Mesothelial cell of epicardium (in vitro differentiated cells): Measurements from ENCODE around the gene ILF2. TPM values are rescaled to one million over a fixed set of nuclear protein-coding genes. Genes with fewer than 3 reads are reported as not detected.
A peak's percentile ranks its signal among the peaks of the same experiment; 100 is the strongest.

Source experiments
- DNase-seq, 2 experiments: peaks; one replicate each; pipeline ENCODE4 v3.0.0; 2021; ENCODE audit warnings: low spot score in 2 of 2; ENCODE audit not compliant: unreplicated experiment in 2 of 2
- H3K27ac Mint-ChIP-seq: 2 replicates; pipeline ENCODE4 v1.8.0; 2021; ENCODE audit warnings: mixed read lengths
- H3K27me3 Mint-ChIP-seq: 2 replicates; pipeline ENCODE4 v1.8.0; 2021; ENCODE audit warnings: low read depth, mixed read lengths
- H3K36me3 Mint-ChIP-seq: 2 replicates; pipeline ENCODE4 v1.8.0; 2021; ENCODE audit warnings: mixed read lengths
- H3K4me1 Mint-ChIP-seq: 2 replicates; pipeline ENCODE4 v1.8.0; 2021; ENCODE audit warnings: mixed read lengths
- H3K4me3 Mint-ChIP-seq: 2 replicates; pipeline ENCODE4 v1.8.0; 2021; ENCODE audit warnings: mild to moderate bottlenecking, moderate library complexity, mixed read lengths
- H3K9me3 Mint-ChIP-seq: 2 replicates; pipeline ENCODE4 v1.8.0; 2021; ENCODE audit warnings: mixed read lengths
- CTCF ChIP-seq: fragments of 200-600 bp; sonication (generic); IDR thresholded peaks from one replicate; pipeline ENCODE4 v1.5.0; 2021; ENCODE audit warnings: antibody characterized with exemption; ENCODE audit not compliant: unreplicated experiment
- total RNA-seq: library from RNA; stranded (reverse); gene quantifications from 3 replicates; pipeline ENCODE4 v1.2.1, GENCODE V29; 2021

Gene ILF2
- total RNA-seq, 1 donor from 2014 or later = 204 TPM

GRCh38 chr1:153667439-153667838, 3.4 kb downstream of the ILF2 start:
- no peak for TF ChIP-seq CTCF
- DNase-seq = no peak
- H3K36me3 Mint-ChIP-seq = peaks cover 35% of the 10 kb centered on the region
- H3K27me3 Mint-ChIP-seq = no peaks in the 10 kb centered on the region
- H3K4me3 Mint-ChIP-seq = peak overlapping the region; percentile 22
- no peaks in the 10 kb centered on the region for H3K9me3 Mint-ChIP-seq
- peaks cover 17% of the 10 kb centered on the region for H3K4me1 Mint-ChIP-seq
- no peak overlapping the region for H3K27ac Mint-ChIP-seq

- H3K4me3 Mint-ChIP-seq = no peak overlapping the region
- peaks cover 36% of the 10 kb centered on the region for H3K36me3 Mint-ChIP-seq
- no peak for DNase-seq
- no peaks in the 10 kb centered on the region for H3K27me3 Mint-ChIP-seq
- no peak for TF ChIP-seq CTCF
- H3K27ac Mint-ChIP-seq = no peak overlapping the region
- peaks cover 13% of the 10 kb centered on the region for H3K4me1 Mint-ChIP-seq
- H3K9me3 Mint-ChIP-seq = no peaks in the 10 kb centered on the region
Observed at GRCh38 chr1:153663211-153663610, 7.6 kb downstream of the ILF2 start.

- peaks cover 11% of the 10 kb centered on the region for H3K4me1 Mint-ChIP-seq
Observed at GRCh38 chr1:153662269-153662668, 8.5 kb downstream of the ILF2 start.

GRCh38 chr1:153661111-153661708, 9.6 kb downstream of the ILF2 start:
- H3K4me3 Mint-ChIP-seq = peak overlapping the region; percentile 24
- H3K27ac Mint-ChIP-seq = peak overlapping the region; percentile 78
- no peak for TF ChIP-seq CTCF
- peaks cover 11% of the 10 kb centered on the region for H3K4me1 Mint-ChIP-seq
- peaks cover 24% of the 10 kb centered on the region for H3K36me3 Mint-ChIP-seq
- DNase-seq = no peak
- H3K9me3 Mint-ChIP-seq = no peaks in the 10 kb centered on the region
- H3K27me3 Mint-ChIP-seq = no peaks in the 10 kb centered on the region

More at GRCh38 chr1:153662269-153662668, 8.5 kb downstream of the ILF2 start:
- no peaks in the 10 kb centered on the region for H3K9me3 Mint-ChIP-seq
- TF ChIP-seq CTCF = no peak
- peak overlapping the region; percentile 9 for H3K27ac Mint-ChIP-seq
- H3K36me3 Mint-ChIP-seq = peaks cover 27% of the 10 kb centered on the region
- DNase-seq = no peak
- no peaks in the 10 kb centered on the region for H3K27me3 Mint-ChIP-seq
- no peak overlapping the region for H3K4me3 Mint-ChIP-seq

GRCh38 chr1:153659656-153660055, 11.1 kb downstream of the ILF2 start:
- no peaks in the 10 kb centered on the region for H3K9me3 Mint-ChIP-seq
- peaks cover 11% of the 10 kb centered on the region for H3K4me1 Mint-ChIP-seq
- peak overlapping the region; percentile 96 for H3K27ac Mint-ChIP-seq
- peak overlapping the region; percentile 95 for H3K4me3 Mint-ChIP-seq
- no peak for TF ChIP-seq CTCF
- H3K36me3 Mint-ChIP-seq = peaks cover 16% of the 10 kb centered on the region
- no peaks in the 10 kb centered on the region for H3K27me3 Mint-ChIP-seq
- DNase-seq = no peak

GRCh38 chr1:153659175-153659534, 11.6 kb downstream of the ILF2 start:
- Mint-ChIP-seq H3K4me1 (peaks cover 11% of the 10 kb centered on the region), H3K27me3 (no peaks in the 10 kb centered on the region), H3K27ac (peak overlapping the region; percentile 96), H3K9me3 (no peaks in the 10 kb centered on the region), H3K36me3 (peaks cover 13% of the 10 kb centered on the region), H3K4me3 (peak overlapping the region; percentile 95)
- no peak for DNase-seq
- no peak for TF ChIP-seq CTCF
